NOMO-1 (cell line): Measurements from ENCODE around the gene MGAM2.

ENCODE experiments used
- DNase-seq, 2 experiments: peaks; one replicate each; lab custom pipeline; 2025; ENCODE audit not compliant: unreplicated experiment in 2 of 2; lab: John Stamatoyannopoulos, UW

MGAM2 gene

DNA sequence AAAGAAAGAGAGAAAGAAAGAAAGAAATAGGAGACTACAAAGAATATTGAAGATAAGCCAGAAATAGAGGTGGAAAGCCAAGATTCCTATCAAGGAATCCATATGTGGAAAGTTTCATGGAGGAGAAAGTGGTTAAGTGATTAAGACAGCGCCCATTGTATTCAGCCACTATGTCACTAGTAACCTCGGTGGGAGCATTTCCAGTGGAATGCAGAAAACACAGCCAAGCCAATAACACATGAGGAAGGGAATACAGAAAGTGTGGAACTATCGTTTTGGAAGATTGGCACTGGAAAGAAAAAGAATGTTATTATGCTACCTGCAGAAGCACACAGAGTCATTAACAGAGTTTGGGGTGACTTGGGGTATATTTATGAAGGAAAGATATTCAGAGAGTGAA lies 2.7 kb downstream of the MGAM2 start:
- DNase-seq, result no peak

DNA sequence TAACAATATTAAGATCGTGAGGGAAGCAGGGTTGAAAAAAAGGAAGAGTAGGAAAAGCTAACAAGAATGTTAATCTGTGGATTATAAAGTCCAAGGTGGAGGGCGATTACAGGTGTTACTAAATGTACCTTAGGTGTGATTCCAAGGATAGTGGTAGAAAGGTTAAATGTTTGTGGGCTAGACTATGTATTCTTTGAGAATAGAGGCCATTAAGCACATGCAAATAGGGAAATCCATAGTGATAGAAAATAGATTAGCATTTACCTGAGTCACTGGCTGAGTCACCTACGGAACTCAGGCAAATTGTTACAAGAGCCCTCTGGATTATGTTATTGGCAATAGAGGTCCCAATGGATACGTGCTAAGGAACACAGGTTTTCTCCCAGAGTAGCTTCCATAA lies 9.0 kb downstream of the MGAM2 start:
- DNase-seq, result no peak

- DNase-seq, result no peak
These were observed 11.7 kb downstream of the MGAM2 start for GRCh38 chr7:142123184-142123583.

DNA sequence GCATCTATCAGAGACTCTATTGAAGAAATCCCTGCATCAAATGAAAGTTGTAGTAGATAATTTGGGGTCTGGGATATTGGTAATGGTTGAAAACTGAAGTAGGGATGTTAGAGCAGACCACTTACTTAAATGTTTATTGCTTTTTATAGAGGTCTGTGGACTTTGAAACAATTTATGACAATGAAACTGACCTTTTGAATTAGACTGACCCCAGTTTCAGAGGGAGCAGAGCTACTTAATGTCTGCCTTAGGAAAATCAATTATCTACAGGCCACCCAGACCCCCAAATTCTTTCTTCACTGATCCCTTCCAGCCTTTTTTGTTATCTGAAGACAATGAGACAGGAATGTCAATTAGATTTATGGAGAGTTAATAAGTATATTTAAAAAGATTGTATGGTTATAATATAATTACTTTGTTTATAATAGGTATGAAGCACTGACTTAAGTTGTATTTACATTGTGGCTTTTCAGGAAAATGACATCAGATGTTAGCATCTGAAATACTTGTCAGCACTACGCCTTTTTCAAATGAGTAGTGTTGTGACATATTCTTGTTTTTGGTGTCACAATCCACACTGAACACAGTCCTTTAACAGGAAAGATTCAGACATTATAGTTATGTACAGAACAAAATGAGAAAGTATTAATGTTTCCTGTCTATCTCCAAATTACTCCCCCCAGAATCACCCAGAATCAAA lies 13.9 kb downstream of the MGAM2 start:
- no peak for DNase-seq

GRCh38 chr7:142130267-142130666 lies 18.7 kb downstream of the MGAM2 start:
- no peak for DNase-seq

DNA sequence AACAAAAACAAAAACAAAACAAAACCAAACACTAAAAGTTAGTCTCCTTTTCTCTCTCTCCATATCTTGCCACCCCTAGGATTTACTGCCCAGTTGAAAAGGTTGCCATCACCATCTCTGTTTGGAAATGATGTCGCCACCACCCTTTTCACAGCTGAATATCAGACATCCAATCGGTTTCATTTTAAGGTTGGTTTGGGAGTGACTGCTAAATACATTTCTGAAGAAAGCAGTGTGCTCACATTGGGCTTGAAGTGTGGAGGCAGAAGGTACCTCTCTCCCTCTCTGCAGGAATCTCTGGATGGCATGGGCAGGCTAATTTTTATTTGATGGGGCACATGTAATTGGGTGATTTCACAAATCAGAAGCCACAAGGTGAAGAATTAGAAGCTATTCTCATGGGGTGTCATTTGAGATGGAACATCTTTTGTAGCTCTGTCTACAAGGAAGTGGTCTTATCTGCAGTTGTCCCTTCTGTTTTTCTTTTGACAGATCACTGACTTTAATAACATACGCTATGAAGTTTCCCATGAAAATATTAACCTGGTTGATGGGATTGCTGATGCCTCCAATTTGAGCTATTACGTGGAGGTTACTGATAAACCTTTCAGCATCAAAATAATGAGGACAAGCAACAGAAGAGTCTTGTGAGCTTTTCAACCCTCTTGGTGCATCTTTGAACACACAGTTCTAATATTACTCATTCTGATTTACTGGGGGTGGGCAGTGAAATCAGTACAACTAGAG lies 20.1 kb downstream of the MGAM2 start:
- DNase-seq, result peak in 1 of 2 experiments; percentile 10

GRCh38 chr7:142133731-142134148 lies 22.2 kb downstream of the MGAM2 start:
- peak in 1 of 2 experiments; percentile 16 for DNase-seq

GRCh38 chr7:142134909-142135308 lies 23.4 kb downstream of the MGAM2 start:
- DNase-seq, result no peak

DNA sequence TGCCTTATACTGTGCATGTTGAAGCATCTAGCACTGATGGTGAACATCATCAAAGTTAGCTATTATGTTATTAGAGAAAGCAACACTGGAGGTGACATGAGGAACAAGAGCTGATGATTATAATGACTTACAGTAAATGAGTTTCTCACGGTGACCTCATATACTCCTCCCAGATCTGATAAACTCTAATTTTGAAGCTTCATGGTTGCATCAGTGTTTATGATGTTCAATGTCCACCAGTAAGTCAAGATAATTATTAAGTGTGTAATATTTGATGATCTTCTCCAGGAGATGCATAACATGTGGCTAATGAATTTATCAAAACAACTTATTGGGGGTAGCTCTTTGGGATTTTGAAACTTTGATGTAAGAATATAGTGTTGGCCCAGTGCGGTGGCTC lies 27.5 kb downstream of the MGAM2 start:
- DNase-seq, result no peak

DNA sequence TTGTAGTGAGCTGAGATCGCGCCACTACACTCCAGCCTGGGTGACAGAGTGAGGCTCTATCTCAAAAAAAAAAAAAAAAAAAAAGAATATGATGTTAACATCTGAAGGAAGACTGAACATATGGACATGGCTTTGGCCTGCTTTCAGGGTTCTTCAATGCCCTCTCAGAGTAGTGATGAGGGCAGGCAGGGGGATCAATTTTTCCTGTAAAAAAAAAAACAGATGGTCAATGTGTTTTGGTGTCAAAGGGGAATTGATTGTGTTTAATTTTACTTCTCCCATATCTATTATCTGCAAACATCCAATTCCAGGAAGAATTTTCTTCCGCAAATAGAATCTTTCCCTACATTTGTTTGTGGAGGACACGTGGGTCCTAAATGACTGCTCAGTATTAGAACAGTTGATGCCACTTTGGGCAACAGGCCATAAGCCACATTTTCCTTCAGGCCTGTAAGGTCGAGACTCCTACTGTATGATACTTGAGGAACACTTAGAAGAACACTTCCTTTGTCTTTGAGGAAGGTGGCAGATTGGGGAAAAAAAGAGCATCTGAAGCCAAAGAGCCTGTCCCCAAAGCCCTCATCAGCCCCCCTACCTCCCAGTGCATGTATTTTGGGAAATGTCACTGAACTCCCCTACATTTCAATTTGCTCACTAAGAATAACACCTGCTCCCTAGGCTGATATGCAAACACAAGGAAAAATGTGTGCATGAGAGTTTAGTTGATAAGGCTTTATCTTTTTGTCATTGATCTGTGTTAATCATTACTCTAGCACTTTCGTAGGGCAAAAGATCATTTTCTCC lies 28.3 kb downstream of the MGAM2 start:
- DNase-seq, result no peak

DNA sequence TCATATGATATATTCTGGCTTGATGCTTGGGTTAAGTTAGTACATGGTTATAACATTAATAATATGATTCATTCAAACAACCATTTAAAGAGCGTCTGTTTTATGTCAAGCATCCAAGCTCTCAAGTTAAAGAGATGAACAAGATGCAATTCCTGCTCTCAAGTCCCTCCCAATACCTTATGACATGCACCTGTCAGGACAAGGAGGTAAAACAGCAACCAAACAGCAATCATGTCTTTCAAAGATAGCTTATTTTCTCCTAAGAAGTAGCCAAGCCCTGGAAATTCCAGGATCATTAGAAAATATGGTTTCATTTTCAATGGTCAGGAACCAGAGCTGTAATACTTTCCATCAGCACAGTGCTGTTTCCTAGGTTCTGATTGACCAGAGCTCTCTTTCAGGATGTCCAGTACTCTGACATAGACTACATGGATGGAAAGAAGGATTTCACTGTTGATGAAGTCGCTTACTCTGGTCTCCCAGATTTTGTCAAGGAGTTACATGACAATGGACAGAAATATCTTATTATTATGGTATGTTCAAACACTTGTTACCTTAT lies 29.0 kb downstream of the MGAM2 start:
- DNase-seq, result no peak

DNA sequence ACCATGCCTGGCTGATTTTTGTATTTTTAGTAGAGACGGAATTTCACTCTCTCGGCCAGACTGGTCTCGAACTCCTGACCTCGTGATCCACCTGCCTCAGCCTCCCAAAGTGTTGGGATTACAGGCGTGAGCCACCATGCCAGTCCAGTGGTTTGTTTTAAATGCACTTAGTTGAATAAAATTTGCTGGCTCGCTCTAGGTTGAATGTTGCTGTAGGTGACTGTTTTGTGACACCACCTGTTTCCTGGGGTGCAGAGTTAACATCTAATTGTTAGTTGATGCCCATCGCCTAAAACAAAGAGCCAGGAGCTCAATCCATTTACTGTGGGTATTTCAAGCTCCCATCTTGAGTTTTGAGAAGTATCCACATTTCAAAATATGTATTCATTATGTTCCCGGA lies 31.2 kb downstream of the MGAM2 start:
- no peak for DNase-seq

- no peak for DNase-seq
These were observed 34.6 kb downstream of the MGAM2 start for GRCh38 chr7:142146124-142146523.

GRCh38 chr7:142150356-142150755 lies 38.8 kb downstream of the MGAM2 start:
- DNase-seq, result no peak

DNA sequence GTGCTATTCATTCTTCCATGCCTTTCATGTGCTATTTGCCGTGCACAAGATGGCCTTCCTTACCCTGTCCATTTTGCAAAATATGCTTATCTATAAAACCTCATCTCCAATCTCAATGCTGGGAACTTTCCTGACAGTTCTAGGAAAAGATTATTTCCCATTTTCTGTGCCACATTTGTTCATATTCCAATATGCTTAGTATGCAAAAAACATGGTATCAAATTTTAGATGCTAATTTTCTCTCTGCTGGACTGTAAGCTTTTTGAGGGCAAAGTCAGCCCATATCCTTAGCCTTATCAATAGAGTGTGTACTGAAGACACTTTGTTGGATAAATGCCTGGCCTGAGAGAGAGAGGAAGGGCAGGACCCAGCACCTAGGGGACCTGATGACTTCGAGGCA lies 39.4 kb downstream of the MGAM2 start:
- DNase-seq, result no peak

GRCh38 chr7:142152076-142152475 lies 40.6 kb downstream of the MGAM2 start:
- peak in 1 of 2 experiments; percentile 1 for DNase-seq

DNA sequence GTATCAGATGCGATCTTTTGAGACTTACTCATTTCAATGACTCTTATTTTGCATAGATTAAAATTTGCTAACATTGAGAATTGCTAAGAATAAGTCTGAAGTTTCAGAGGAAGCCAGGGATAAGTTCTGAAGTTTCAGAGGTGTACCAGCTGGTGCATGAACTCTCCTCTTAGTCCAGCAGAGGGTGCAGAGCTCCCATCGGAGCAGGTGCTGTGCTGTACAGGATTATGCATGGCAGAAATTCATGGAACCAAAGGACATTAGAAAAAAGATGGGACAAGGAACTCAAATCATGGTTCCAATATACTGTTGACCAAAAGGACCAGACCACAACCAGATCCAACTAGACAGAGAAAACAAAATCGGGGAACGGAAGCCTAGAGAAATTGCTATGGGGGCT lies 41.9 kb downstream of the MGAM2 start:
- no peak for DNase-seq

DNA sequence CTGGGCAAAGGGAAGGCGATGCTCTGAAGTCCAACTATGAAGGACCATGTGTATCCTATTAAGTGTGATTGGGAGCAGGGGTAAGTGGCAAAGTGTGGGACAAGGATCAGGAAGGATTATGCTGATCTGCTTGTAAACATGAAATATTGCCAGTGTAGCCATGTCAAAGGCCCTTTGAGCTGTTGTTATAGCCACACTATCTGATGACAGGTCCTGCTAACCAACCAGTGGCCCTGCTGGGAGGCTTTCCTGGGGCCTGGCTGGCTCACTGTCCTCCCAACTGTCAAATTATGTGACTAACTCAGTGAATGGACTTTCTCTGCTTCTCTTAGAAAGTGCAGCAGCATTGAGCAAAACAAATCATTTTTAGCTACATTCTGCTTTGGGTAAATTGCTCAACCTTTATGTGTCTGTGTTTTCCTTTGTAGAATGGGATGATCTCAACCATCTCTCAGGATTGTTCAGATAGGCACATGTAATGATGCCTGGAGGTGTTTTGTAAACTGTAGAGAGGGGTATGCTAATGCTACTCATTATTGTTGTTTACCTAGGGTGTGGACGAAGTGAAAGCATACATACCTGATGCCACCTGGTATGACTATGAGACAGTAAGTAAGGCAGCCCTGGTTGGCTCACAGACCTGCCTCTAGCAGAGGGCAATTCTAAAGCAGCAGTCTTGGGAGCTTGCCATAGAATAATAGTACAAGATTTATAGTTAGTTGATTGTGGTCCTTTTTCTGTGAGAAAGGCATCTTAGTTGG lies 47.4 kb downstream of the MGAM2 start:
- DNase-seq, result no peak

GRCh38 chr7:142161921-142162320 lies 50.4 kb downstream of the MGAM2 start:
- DNase-seq, result no peak

DNA sequence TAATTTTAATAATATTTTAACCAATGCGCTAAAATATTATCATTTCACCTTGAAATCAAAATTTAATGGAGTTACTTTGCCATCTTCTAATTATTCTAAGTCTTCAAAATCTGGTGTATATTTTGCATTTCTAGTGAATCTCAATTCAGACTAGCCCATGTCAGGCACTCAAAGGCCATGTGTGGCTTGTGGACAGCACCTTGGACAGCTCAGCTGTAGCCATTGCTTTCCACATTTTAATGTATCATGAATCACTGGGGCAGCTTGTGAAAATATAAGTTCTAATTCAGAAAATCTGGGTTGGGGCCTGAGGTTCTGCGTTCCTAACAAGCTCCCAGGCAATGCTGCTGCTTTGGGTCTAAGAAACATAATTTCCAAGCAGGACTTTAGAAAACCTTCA lies 57.2 kb downstream of the MGAM2 start:
- no peak for DNase-seq

- no peak for DNase-seq
These were observed 61.4 kb downstream of the MGAM2 start for GRCh38 chr7:142172932-142173331.
